GM04503 (cell line): ENCODE data around the gene EPHA4.

Source experiments
- DNase-seq: peaks from one replicate; pipeline ENCODE4 v3.0.0-alpha.2; 2012; ENCODE audit warnings: low read depth

EPHA4 gene

GRCh38 chr2:221473451-221473850, 98.7 kb downstream of the EPHA4 start:
- no peak for DNase-seq

GRCh38 chr2:221468317-221468716, 103.8 kb downstream of the EPHA4 start:
- no peak for DNase-seq

GRCh38 chr2:221467610-221468009, 104.5 kb downstream of the EPHA4 start:
- DNase-seq = no peak

GRCh38 chr2:221466744-221467143, 105.4 kb downstream of the EPHA4 start:
- no peak for DNase-seq

DNA sequence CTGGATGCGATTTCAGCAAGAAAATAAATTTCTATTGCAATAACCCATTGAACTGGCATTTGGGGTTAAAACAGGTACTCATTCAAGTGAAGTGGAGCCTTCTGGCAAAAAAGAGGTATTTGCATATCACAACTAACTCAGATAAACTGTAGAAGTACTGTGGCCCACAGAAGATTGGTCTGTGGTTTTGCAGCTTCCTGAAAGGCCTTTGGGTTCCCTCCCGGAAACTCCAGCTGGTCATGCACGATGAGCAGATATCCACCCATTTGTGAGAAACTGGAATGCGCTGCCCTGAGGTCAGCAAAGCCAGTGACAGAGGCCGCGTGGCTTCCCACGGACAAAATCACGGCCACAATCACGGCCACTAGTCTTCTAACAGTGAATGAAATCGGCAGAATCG, 106.3 kb downstream of the EPHA4 start:
- DNase-seq = no peak

DNA sequence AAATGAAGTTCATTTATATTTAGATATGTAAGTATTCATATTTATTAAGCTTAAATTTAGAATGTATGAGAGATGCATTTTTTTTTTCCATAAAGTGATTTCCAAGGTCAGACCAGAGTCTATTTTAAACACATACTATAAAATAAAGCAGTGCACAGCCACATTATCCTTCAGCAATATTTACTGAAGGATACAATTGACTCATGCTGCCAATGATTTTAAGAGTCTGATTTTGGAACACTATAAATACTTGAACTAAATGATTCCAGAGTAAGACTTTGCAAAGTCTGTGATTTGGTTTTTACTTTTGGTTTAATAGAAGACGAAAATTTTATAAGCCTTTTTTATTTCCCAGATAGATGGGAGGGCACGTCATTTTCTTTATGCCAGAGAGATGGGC, 107.1 kb downstream of the EPHA4 start:
- DNase-seq = no peak

GRCh38 chr2:221463241-221463896, 108.7 kb downstream of the EPHA4 start:
- no peak for DNase-seq

- no peak for DNase-seq
These were observed 110.2 kb downstream of the EPHA4 start for GRCh38 chr2:221461901-221462300.

GRCh38 chr2:221460136-221460535, 112.0 kb downstream of the EPHA4 start:
- no peak for DNase-seq

DNA sequence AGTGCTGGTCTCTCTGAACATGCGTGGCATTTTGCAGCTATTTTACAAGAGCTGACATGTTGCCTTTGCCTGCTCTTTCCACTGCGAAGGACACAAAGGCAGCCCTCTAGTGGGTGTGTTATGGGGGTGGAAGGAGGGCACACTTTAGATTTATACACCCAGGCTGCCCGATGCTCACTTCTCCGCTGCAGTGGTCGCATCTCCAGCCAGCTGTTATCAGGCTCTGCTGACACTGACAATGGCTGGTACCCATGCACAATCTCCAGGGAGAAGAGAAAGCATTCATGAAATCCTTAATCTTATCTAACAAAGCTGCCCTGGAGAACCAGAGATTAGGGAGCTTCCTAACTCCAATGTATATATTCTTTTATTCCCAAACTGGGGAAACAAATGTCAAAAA, 113.5 kb downstream of the EPHA4 start:
- DNase-seq = no peak

- DNase-seq = no peak
These were observed 116.9 kb downstream of the EPHA4 start for GRCh38 chr2:221455214-221455613.

- no peak for DNase-seq
These were observed 117.5 kb downstream of the EPHA4 start for GRCh38 chr2:221454459-221455105.

DNA sequence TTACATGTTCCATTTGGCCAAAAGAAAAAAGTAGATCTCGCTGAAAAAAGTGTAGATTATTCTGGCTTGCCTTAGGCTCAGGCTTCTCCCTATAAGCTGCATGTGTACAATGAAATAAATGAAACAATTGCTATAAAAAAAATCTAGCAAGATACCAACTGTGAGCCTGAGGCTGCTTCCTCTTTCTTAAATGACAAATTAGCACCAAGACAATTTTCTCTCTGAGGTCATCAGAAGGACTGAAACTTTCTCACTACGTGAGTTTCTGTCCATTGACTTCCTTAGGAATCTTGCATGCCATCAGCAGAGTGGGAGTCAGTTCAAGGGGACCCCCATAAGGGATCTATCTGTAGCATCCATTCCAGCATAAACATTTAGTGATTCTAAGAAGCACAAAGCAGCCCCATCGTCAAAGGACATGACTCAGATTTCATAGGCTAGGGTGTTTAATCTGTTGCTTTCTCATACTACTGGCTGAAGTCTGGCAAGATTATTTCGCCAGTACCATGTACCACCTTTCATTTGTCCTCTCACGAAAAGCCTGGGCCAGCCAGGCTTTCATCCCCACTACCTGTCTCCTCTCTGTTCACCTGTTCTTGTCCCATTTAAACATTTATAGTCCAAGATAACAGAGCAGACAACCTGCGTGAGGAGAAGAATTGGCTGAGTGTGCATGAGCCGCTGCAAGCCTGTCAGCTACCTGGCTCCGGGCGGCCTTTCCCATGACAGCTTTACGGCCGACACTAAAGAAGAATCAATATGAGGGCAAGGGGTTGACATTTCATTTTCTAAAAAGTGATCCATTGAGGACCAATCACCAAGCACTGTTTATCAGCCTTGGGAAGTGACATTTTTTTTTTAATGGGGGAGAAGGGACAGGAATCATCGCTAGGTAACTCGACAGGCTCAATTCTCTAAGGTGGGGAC, 120.0 kb downstream of the EPHA4 start:
- no peak for DNase-seq

DNA sequence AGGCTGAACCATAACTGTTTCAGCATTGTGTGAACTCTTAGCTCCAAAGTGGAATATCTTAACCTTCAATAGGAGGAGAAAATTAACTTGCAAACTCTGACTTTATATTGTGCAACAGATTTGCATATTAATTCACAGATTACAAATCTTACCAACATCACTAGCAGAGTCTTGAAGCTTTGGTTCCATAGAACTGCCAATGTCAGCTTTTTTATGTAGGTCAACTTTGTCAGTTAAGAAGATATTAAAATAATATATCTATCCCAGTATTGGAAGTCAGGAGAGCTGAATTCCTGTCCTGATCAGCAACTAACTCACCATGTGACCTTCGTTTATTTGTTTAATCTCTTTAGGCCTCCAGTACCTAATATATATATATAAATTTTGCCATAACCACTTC, 121.8 kb downstream of the EPHA4 start:
- DNase-seq = no peak

DNA sequence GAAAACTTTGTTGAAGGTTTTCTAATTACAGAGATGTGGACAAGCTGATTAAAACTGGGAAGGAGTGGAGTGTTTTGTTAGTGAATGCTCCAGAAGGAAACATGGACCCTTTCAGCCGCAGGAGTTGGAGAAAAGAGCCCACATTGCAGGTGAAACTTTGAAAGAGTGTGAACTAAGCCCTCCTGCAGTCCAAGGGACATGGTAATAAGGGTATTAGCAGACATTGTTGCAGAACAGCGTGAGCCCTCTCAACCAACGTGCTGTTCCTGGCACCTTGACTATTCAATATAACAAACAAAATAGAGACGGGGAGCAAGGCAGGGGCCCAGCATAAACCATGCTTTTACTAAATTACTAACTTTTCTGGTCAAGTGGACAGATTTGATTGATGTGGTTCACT, 122.7 kb downstream of the EPHA4 start:
- DNase-seq = no peak

DNA sequence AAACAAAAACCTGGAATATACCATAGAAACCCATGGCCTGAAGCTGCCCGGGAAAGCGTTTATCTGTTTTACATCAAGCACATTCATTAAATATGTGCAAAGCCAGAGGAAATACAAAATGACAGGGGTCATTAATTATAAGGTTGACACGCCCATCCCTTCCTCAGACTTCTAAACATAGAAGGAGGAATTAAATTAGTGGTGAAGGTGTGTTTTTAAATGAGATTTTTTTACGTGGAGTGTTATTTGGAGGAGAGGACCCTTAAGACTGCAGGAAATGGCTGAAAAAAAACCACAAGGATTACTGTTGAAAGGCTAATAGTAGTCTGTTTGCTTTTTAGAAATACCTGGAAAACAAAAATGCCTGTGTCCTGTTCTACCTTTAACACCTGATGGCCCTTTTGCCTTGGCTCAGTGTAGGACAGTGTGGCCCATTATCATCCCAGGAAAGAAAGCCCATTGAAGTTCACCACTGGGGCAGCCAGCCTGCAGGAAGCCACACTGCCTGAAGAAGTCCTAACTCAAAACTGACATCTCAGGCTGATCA, 123.2 kb downstream of the EPHA4 start:
- no peak for DNase-seq

GRCh38 chr2:221448057-221448843, 123.9 kb downstream of the EPHA4 start:
- no peak for DNase-seq

GRCh38 chr2:221447310-221447709, 124.8 kb downstream of the EPHA4 start:
- no peak for DNase-seq

DNA sequence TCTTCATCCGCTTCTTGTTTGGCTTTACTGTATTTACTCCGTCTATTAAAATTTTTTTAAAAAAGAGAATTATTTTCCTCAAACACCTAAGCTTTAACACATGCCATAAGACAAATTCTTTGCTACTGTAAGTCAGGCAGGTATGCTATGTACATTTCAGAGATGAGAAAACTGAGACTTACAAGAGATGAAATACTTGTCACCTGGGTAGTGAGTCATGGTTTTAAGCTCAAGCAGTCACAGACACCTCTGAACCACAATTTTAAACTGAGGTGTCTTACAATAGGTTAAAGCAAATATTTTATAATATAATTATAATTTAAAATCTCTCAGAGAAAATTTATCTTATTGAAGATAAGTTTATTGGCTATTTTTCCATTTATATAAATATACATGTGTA, 126.0 kb downstream of the EPHA4 start:
- no peak for DNase-seq

- DNase-seq = no peak
These were observed 128.0 kb downstream of the EPHA4 start for GRCh38 chr2:221444106-221444505.

DNA sequence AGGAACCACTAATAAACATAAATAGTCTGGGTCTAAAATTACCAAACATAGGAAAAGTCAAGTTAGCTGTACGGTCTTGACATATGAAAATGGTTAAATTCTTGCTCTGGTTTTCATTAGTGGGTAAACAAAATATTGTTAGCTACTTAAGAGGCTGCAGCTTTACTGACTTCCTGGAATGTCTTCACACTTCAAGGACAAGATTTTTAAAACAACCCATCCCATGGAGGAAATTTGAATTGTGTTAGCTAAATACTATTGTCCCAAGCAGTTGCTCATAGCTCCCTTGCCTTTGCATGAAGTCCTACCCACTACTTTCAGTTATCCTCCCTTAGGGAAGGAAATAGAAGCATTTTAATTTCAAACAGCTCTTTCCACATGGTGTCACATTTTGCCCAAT, 128.5 kb downstream of the EPHA4 start:
- no peak for DNase-seq

DNA sequence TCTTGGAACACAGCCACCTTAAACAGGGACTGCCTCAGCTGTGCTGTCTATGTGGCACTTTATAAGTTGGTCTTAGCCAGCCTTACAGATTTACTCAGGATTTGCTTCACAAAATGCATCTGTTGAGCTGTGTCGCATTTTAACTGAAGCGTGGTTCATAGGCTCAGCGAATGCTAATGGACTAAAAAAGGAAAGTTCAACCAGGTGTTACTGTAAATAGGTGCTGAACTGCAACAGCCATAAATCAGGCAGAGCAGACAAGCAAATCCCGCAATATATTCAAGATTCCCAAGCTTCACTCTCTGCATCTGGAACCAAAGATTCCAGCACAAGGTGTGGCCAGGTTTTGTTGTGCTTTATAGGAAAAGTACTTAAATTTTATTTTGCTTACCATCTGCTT, 130.0 kb downstream of the EPHA4 start:
- DNase-seq = no peak
